ENCODE data around the gene ARPC5L. TPM values are rescaled to one million over a fixed set of nuclear protein-coding genes. Genes with fewer than 3 reads are reported as not detected.

ARPC5L gene
- total and polyA plus RNA-seq, 9 of the 15 experiments (the other 6 are each of a cell fraction or from before 2014, with no cell fraction given): 25.4 to 113 (median 63.8) TPM

- TF ChIP-seq ZSCAN29 (IDR thresholded peaks at IDR 0.05) (no peak), PRMT5 (CRISPR knock-in tag; IDR thresholded peaks at IDR 0.05) (no peak), SAFB (IDR thresholded peaks at IDR 0.05; ENCODE audit: borderline replicate concordance, low read depth, low read length) (no peak), NUFIP1 (IDR thresholded peaks at IDR 0.05; ENCODE audit: partially characterized antibody) (peak; percentile 15), MNT (conservative IDR thresholded peaks at IDR 0.05) (no peak), HNRNPK (IDR thresholded peaks at IDR 0.05; ENCODE audit: low read depth, low read length, poor library complexity, severe bottlenecking) (no peak), EGR1 (conservative IDR thresholded peaks at IDR 0.05) (peak; percentile 30; the same call in 1 of the 2 replicates), HOMEZ (CRISPR knock-in tag; IDR thresholded peaks at IDR 0.05) (no peak), ZNF316 (IDR thresholded peaks at IDR 0.05) (0 out of 2 replicates have a peak, but pooled peaks have one; percentile 0), SNRNP70 (optimal IDR thresholded peaks at IDR 0.05; ENCODE audit: low read depth, low read length) (no peak), ZNF431 (CRISPR knock-in tag; IDR thresholded peaks at IDR 0.05) (peak; percentile 61; the same call in 1 of the 2 replicates), FOXP4 (CRISPR knock-in tag; IDR thresholded peaks at IDR 0.05; ENCODE audit: borderline replicate concordance) (no peak)
Observed at GRCh38 chr9:124869466-124869985, 7.6 kb downstream of the ARPC5L start (continued).
